Measurements from ENCODE around the gene TMED4. TPM values are rescaled to one million over a fixed set of nuclear protein-coding genes. Genes with fewer than 3 reads are reported as not detected.

The TMED4 gene
- polyA plus RNA-seq, 1 of the 3 experiments (the other 2 are of a cell fraction), result 145 TPM

- H3K36me3 ChIP-seq (replicated peaks in 1 of 2; ENCODE audit: control insufficient read depth in 1 of 2, insufficient read depth in 2 of 2, low read length in 1 of 2), result peaks cover 50 to 76% of the 10 kb centered on the region in 2 experiments
- H2AFZ ChIP-seq (ENCODE audit: low read depth), result no peak overlapping the region
- H3K4me1 ChIP-seq (ENCODE audit: control insufficient read depth in 1 of 2, insufficient read depth in 2 of 2, low read depth in 1 of 2, low read length in 1 of 2), result peaks cover 7 to 17% of the 10 kb centered on the region in 2 experiments
- peaks cover 6% of the 10 kb centered on the region for H3F3A ChIP-seq (replicated peaks; ENCODE audit: insufficient read depth)
- H3K9ac ChIP-seq, result no peak overlapping the region
- CTCF ChIA-PET, result interaction anchor here (0.9 to 1.5 kb wide), 4 partner anchors 8 to 46 kb away, joined by 3 read pairs; no protein-coding TSS in a partner anchor
- H3K27me3 ChIP-seq (ENCODE audit: insufficient read depth), result no peaks in the 10 kb centered on the region
- TF ChIP-seq NRF1 (IDR thresholded peaks at IDR 0.05; ENCODE audit: low read depth, low read length), result no peak
- TF ChIP-seq POLR2AphosphoS5 (IDR thresholded peaks at IDR 0.05; ENCODE audit: low read depth, low read length), result no peak
- no peak for TF ChIP-seq EP300 (IDR thresholded peaks at IDR 0.05; ENCODE audit: borderline replicate concordance in 1 of 2, low read depth in 1 of 2, low read length in 1 of 2)
- no peak for TF ChIP-seq GABPA (IDR thresholded peaks at IDR 0.05; ENCODE audit: low read depth)
- no peak for TF ChIP-seq CTCF (IDR thresholded peaks at IDR 0.05)
- TF ChIP-seq CHD2 (IDR thresholded peaks at IDR 0.05; ENCODE audit: low read length, partially characterized antibody), result no peak
- TF ChIP-seq RFX5 (IDR thresholded peaks at IDR 0.05; ENCODE audit: low read length), result no peak
- no peak for TF ChIP-seq USF2 (IDR thresholded peaks at IDR 0.05; ENCODE audit: borderline replicate concordance, low read depth, low read length)
- TF ChIP-seq EZH2phosphoT487 (IDR thresholded peaks at IDR 0.05; ENCODE audit: borderline replicate concordance, low read depth), result no peak
- no peak for TF ChIP-seq SIN3A (IDR thresholded peaks at IDR 0.05; ENCODE audit: borderline replicate concordance, low read depth, low read length)
- TF ChIP-seq MEF2A (IDR thresholded peaks at IDR 0.05; ENCODE audit: borderline replicate concordance, low read depth), result no peak
- TF ChIP-seq SMC3 (IDR thresholded peaks at IDR 0.05; ENCODE audit: low read depth, low read length), result no peak
- TF ChIP-seq MAX (IDR thresholded peaks at IDR 0.05; ENCODE audit: low read depth), result no peak
- TF ChIP-seq REST (IDR thresholded peaks at IDR 0.05; ENCODE audit: low read depth, low read length), result no peak
- TF ChIP-seq RXRA (IDR thresholded peaks at IDR 0.05; ENCODE audit: borderline replicate concordance, low read depth), result no peak
- TF ChIP-seq YY1 (IDR thresholded peaks at IDR 0.05; ENCODE audit: low read depth), result no peak
- no peak for TF ChIP-seq TEAD4 (IDR thresholded peaks at IDR 0.05; ENCODE audit: borderline replicate concordance, insufficient read depth)
- H3K27ac ChIP-seq (ENCODE audit: low read depth in 2 of 2, low read length in 1 of 2), result no peak overlapping the region
- 93% methylated on average over 9 of the region's 9 CpGs for WGBS (ENCODE audit: low lambda C conversion rate)
- H3K4me2 ChIP-seq, result no peak overlapping the region
- H3K9me3 ChIP-seq, result no peaks in the 10 kb centered on the region
- POLR2A ChIA-PET, result interaction anchor here (0.6 kb wide), 1 partner anchor 8 kb away, joined by 3 read pairs; no protein-coding TSS in a partner anchor
- H4K20me1 ChIP-seq (ENCODE audit: insufficient read depth), result peaks cover 9% of the 10 kb centered on the region
- no peaks in the 10 kb centered on the region for H3K9me2 ChIP-seq
- no peak for DNase-seq
- H3K4me3 ChIP-seq (ENCODE audit: low read depth in 2 of 2, low read length in 1 of 2), result no peak overlapping the region
- H3K79me2 ChIP-seq (ENCODE audit: insufficient read depth), result peaks cover 48% of the 10 kb centered on the region
Observed at GRCh38 chr7:44569959-44570358, 12.1 kb downstream of the TMED4 start.

Data from SK-N-SH (cell line).